Liver (tissue), 3 donors: ENCODE data around the gene ATXN10.

Experiments
- ATF3 ChIP-seq: IDR thresholded peaks from 2 replicates; pipeline ENCODE4 v1.6.1; 2016; ENCODE audit warnings: antibody characterized with exemption
- CTCF ChIP-seq: fragments of 150-350 bp; IDR thresholded peaks from 2 replicates; pipeline ENCODE4 v1.5.1; 2017; ENCODE audit warnings: improper control_type of control experiment, low read depth, low read length; ENCODE audit not compliant: missing input control
- EGR1 ChIP-seq, 2 donors: IDR thresholded peaks; 2 replicates each; pipeline ENCODE4 v1.6.1; 2016 to 2018; ENCODE audit warnings: antibody characterized with exemption in 2 of 2, low read depth in 2 of 2
- GABPA ChIP-seq, 2 donors: IDR thresholded peaks in 1 of 2; conservative IDR thresholded peaks in 1 of 2; 2 replicates each; pipeline ENCODE4 v1.6.1; 2016; ENCODE audit warnings: antibody characterized with exemption in 2 of 2, mild to moderate bottlenecking in 1 of 2, moderate library complexity in 1 of 2
- HNF4A ChIP-seq, 2 donors: conservative IDR thresholded peaks; 2 replicates each; pipeline ENCODE4 v1.6.1; 2016; ENCODE audit warnings: antibody characterized with exemption in 2 of 2, mild to moderate bottlenecking in 2 of 2
- JUND ChIP-seq, 2 donors: IDR thresholded peaks; 2 replicates each; pipeline ENCODE4 v1.6.1; 2016; ENCODE audit warnings: antibody characterized with exemption in 2 of 2
- MAX ChIP-seq: IDR thresholded peaks from 2 replicates; pipeline ENCODE4 v1.6.1; 2016; ENCODE audit warnings: antibody characterized with exemption
- NR2F2 ChIP-seq: IDR thresholded peaks from 2 replicates; pipeline ENCODE4 v1.6.1; 2016; ENCODE audit warnings: antibody characterized with exemption
- RAD21 ChIP-seq, 2 donors: IDR thresholded peaks; 2 replicates each; pipeline ENCODE4 v1.6.1; 2016; ENCODE audit warnings: antibody characterized with exemption in 2 of 2, mild to moderate bottlenecking in 2 of 2
- REST ChIP-seq: IDR thresholded peaks from 2 replicates; pipeline ENCODE4 v1.6.1; 2016; ENCODE audit warnings: antibody characterized with exemption, mild to moderate bottlenecking
- SP1 ChIP-seq: IDR thresholded peaks from 2 replicates; pipeline ENCODE4 v1.6.1; 2018; ENCODE audit warnings: antibody characterized with exemption, mild to moderate bottlenecking
- TAF1 ChIP-seq: conservative IDR thresholded peaks from 2 replicates; pipeline ENCODE4 v1.6.1; 2016; ENCODE audit warnings: antibody characterized with exemption, mild to moderate bottlenecking
- YY1 ChIP-seq: IDR thresholded peaks from 2 replicates; pipeline ENCODE4 v1.6.1; 2016; ENCODE audit warnings: antibody characterized with exemption, mild to moderate bottlenecking
- ZBTB33 ChIP-seq: IDR thresholded peaks from 2 replicates; pipeline ENCODE4 v1.6.1; 2016; ENCODE audit warnings: antibody characterized with exemption
- donor health status: healthy.
- donor health status: healthy.

GRCh38 chr22:45628515-45628914 is 43.1 kb upstream of the ATXN10 start:
- TF ChIP-seq CTCF: no peak
- no peak for TF ChIP-seq REST
- TF ChIP-seq EGR1 (IDR thresholded peaks at IDR 0.05; ENCODE audit: low read depth in 2 of 2): no peak
- TF ChIP-seq TAF1: no peak
- no peak for TF ChIP-seq JUND (IDR thresholded peaks at IDR 0.05)
- no peak for TF ChIP-seq GABPA (IDR thresholded peaks at IDR 0.05 in 1 of 2, conservative IDR thresholded peaks at IDR 0.05 in 1 of 2)
- no peak for TF ChIP-seq RAD21 (IDR thresholded peaks at IDR 0.05)
- no peak for TF ChIP-seq SP1
- TF ChIP-seq ZBTB33: no peak
- no peak for TF ChIP-seq MAX
- TF ChIP-seq ATF3: no peak
- TF ChIP-seq NR2F2: no peak
- TF ChIP-seq YY1: no peak
- no peak for TF ChIP-seq HNF4A (conservative IDR thresholded peaks at IDR 0.05)
